ENCODE results near the gene DGKK.

DGKK gene, protein sequence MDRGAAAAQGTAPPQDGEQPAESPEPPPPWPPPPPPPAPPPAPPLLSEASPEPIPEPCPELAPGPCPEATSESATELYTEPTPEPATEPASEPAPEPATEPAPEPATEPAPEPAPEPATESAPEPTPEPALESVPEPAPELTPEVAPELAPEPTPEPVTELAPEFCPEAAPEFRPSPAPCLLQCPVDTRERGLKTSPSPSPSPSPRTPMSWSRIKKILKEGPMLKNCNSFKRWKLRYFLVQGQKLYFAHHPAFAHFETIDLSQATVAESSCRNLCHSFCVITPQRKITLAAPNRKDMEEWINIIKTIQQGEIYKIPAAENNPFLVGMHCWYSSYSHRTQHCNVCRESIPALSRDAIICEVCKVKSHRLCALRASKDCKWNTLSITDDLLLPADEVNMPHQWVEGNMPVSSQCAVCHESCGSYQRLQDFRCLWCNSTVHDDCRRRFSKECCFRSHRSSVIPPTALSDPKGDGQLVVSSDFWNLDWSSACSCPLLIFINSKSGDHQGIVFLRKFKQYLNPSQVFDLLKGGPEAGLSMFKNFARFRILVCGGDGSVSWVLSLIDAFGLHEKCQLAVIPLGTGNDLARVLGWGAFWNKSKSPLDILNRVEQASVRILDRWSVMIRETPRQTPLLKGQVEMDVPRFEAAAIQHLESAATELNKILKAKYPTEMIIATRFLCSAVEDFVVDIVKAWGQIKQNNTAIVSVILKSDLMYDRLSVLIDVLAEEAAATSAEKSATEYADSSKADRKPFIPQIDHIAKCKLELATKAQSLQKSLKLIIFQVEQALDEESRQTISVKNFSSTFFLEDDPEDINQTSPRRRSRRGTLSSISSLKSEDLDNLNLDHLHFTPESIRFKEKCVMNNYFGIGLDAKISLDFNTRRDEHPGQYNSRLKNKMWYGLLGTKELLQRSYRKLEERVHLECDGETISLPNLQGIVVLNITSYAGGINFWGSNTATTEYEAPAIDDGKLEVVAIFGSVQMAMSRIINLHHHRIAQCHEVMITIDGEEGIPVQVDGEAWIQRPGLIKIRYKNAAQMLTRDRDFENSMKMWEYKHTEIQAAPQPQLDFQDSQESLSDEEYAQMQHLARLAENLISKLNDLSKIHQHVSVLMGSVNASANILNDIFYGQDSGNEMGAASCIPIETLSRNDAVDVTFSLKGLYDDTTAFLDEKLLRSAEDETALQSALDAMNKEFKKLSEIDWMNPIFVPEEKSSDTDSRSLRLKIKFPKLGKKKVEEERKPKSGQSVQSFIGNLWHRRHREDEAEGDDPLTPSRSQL

DNA sequence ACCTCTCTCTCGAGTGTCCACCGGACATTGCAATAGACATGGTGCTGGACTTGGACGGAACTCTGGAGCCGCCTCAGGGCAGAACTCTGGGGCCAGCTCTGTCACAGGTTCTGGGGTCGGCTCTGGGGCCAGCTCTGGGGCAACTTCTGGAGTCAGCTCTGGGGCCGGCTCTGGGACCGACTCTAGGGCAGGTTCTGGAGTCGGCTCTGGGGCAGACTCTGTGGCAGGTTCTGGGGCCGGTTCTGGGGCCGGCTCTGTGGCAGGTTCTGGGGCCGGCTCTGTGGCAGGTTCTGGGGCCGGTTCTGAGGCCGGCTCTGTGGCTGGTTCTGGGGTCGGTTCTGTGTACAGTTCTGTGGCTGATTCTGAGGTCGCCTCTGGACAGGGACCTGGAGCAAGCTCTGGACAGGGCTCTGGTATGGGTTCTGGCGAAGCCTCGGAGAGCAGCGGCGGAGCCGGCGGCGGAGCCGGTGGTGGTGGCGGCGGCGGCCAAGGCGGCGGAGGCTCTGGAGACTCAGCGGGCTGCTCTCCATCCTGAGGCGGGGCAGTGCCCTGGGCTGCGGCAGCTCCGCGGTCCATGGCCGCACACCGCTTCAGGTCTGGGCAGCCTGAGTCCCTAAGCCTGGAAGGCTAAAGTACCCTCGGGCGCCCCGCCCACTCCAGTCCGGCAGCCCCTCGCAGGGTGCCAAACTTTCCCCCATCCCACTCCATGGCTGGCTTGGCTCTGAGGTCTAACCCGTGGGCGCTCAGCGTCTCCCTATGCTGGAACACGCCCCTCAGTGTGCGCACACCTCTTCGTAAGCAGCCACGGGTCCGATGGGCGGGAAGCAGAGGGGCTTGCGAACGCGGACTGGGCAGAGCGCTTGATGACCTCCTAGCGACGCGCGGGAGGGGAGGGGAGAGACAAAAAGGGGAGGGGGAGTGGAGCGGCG, at the start of gene DGKK:
DGKK (minus strand) TSS at position 723 of the 929 bp plus-strand sequence; CDS start at position 576, 147 bp downstream.
- DNase-seq, result no peak

DNA sequence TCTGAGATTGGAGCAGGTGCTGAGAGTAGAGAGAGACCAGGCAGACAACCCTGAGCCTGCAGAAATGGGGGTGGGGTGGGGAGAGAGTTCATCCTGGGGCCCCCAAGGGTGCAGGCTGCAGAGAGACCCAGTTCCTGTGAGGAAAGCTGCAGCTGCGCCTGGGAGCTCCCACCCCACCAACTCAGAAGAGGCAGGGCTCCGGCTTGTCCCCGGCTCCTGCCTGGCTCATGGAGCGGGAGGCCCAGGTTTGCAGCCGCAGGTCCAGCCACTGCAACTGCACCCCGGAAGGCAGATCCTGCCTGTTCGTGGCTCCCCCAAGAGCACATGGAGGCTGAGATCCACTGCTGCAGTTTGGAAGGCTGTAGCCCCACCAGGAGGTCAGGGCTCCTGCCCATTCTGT, 44.2 kb upstream of the DGKK start:
- DNase-seq, result no peak

DNA sequence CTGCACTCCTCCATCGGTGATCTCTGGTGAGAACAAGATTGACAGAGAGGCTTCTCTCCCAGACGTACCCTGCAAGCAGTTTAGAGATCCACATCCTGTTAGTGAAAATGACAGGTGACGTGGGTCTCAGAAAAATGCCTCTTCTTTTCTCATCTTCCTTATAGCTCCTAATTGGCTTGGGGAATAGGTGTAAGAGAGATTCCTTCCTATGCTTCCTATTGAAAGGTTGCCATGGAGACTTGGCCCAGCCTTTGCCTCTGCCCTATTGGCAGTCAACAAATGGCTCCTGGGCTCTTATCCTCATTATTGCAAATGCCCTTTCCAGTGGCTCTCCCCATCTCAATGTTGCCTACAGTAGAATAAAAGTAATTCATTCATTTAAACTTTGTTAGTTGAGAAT, 26.5 kb upstream of the DGKK start:
- DNase-seq, result no peak

DNA sequence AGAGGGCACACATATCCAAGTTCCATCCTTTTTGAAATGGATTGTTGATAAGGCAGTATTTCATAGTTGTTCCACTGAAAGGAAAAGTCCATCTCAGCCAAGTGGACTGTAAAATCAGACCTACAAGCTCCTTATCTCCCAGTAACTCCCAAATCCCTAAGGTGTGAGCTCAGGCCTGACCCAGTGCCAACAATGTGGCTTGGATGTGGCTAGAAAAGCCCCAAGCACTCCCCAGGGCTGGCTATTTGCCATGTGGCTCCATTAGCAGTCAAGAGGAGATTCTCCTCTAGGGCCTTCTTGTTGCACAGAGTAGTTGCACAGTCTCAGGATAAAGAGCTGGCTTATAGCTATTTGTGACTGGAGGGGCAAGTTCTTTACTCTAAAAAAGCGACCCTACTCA, 25.0 kb upstream of the DGKK start:
- DNase-seq, result no peak

- DNase-seq, result no peak
Observed at GRCh38 chrX:50492720-50493119, 22.1 kb upstream of the DGKK start.

GRCh38 chrX:50484662-50485061, 14.0 kb upstream of the DGKK start:
- no peak for DNase-seq

DNA sequence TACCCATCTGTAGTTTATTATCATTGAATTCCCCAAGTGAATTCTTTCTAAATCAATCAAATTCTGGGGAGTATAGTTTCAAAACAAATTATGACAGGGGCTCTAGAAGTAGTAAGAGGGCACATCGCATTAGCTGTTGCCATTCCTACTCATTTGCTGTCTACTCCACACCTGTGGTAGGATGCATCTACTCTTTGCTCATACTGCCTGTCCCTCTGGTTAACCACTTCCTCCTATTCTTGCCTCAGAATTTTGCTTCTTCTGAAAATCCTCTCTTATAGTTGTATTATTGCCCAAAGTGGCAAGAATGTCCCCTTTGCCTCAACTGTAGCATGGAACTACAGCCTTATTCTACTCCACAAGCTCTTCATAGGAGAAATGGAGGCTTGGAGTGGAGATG, 12.7 kb upstream of the DGKK start:
- no peak for DNase-seq

- DNase-seq, result no peak
Observed at GRCh38 chrX:50475208-50475607, 4.6 kb upstream of the DGKK start.

GRCh38 chrX:50471390-50471789, 765 bp upstream of the DGKK start:
- no peak for DNase-seq

- DNase-seq, result no peak
Observed at GRCh38 chrX:50469206-50469605, 1.4 kb downstream of the DGKK start.

DNA sequence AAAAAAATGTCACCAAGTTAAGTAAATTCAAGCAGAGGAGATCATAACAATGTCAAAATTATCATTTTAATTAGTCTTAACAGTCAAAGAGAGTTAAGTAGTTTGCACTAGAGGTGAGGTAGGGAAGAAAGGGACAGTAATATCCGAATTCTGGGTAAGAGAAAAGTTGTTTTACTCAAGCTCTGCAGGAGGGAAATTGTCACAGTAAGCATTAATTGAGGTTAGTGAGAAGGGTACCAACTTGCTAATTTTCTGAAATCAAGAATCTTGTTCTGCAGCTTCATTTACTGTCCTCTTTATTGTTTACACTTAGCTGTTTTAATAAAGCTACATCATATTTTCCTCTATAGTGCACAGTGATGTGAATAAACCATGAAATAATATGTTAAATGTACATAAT, 11.0 kb downstream of the DGKK start:
- no peak for DNase-seq

DNA sequence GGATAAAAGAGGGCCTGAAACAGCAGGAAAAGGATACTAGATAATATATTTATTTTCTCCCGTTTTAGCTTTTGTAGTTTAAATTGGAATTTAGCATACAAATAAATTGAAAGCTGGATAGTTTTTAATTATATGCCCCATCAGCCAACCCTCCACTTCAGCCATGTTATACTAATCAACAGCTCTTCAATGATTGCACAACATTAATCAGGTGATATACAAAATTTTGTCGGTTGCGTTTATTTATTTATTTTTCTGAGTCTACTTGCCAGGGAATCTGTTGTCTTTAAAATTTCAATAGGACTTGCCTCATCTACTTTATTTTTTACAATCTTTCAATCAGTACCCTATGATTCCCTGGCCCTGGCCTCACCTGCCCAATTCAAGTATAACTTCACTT, 12.1 kb downstream of the DGKK start:
- DNase-seq, result no peak

DNA sequence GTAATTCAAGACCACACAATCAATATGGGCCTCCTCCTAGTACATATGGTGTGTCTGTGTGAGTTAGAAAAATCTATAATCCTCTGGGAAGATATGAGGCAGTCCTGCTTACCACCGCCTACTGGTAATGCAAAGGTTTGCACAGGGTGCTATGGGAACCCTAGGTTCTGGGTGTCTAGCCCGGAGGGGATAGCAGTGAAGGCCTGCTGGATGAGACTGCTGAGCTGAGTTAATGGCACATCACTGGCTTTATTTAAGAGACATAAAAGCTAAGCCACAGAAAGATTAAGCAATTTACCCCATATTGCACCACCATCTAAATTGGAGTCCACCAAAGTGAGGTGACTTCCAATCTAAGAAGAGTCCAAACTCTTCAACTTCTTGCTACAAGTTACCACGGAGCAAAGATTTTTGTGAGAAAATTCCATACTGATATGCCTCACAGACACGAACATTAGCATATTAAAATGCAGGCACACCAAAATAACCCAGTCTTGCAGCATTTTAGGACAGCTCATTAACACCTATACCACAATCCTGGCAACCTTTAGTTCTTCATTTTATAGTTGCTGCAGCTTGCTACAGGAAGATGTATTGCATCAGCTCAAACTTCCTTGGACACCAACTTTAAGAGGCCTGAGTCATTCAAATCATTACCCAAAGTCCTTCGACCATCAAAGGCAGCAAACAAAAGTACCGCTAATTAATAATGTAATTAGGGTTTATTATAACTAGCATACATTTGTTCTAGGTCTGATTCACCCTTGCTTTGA, 13.7 kb downstream of the DGKK start:
- DNase-seq, result no peak

GRCh38 chrX:50452782-50453181, 17.8 kb downstream of the DGKK start:
- DNase-seq, result no peak

GRCh38 chrX:50450324-50450723, 20.3 kb downstream of the DGKK start:
- no peak for DNase-seq

- DNase-seq, result no peak
Observed at GRCh38 chrX:50448565-50448964, 22.1 kb downstream of the DGKK start.

DNA sequence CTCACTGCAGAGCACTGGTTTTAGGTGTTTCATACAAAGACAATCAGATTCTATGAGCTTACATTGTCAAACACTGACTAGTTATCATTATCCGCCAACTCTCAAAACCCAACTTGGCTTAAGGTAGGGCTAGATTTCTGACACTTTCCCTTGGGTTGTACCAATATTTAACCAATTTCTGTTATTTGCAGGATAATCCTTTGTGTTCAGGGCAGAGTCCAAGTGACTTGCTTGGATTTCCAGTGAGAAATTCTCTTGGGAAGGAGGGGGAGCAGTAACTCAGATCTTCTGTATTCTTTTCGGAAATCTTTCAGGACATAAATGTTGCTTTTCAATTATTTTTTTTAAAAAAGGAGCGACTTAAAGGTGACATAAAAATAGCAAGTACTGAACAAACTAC, 23.1 kb downstream of the DGKK start:
- no peak for DNase-seq

- no peak for DNase-seq
Observed at GRCh38 chrX:50442426-50443116, 28.1 kb downstream of the DGKK start.

DNA sequence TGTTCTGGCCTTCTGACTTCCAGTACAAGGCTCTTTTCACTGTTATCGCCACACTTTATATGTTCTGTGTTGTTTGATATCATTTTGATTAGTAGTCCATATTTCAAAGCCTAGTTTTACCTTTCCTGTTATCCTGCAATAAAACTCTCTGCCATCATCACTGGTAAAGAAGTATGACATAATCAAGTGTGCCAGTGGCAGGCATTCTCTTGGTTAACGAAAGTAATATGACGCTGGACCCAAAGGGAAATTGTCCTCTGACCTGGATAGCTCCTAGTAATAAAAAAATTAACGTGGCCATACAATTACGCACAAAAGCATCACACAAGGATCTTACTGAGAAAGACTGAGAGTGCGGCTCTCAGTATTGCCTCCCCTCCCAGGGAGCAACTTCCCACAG, 33.8 kb downstream of the DGKK start:
- no peak for DNase-seq

GRCh38 chrX:50432829-50433289, 37.8 kb downstream of the DGKK start:
- DNase-seq, result no peak

GRCh38 chrX:50431623-50432022, 39.0 kb downstream of the DGKK start:
- DNase-seq, result no peak

All from NCI-H146 (cell line).